NCI-H345 treated with DMSO at 0.1 percent for 48 hours (cell line): ENCODE measurements around the gene KCNQ2.
"Not testable (repeated sequence)": the region's sequence is repeated elsewhere in the genome, so short reads cannot be mapped to it uniquely, and the experiment has no call there.

Experiments
- DNase-seq: peaks from one replicate; lab custom pipeline; 2025; ENCODE audit not compliant: unreplicated experiment; lab: John Stamatoyannopoulos, UW

KCNQ2 gene

DNA sequence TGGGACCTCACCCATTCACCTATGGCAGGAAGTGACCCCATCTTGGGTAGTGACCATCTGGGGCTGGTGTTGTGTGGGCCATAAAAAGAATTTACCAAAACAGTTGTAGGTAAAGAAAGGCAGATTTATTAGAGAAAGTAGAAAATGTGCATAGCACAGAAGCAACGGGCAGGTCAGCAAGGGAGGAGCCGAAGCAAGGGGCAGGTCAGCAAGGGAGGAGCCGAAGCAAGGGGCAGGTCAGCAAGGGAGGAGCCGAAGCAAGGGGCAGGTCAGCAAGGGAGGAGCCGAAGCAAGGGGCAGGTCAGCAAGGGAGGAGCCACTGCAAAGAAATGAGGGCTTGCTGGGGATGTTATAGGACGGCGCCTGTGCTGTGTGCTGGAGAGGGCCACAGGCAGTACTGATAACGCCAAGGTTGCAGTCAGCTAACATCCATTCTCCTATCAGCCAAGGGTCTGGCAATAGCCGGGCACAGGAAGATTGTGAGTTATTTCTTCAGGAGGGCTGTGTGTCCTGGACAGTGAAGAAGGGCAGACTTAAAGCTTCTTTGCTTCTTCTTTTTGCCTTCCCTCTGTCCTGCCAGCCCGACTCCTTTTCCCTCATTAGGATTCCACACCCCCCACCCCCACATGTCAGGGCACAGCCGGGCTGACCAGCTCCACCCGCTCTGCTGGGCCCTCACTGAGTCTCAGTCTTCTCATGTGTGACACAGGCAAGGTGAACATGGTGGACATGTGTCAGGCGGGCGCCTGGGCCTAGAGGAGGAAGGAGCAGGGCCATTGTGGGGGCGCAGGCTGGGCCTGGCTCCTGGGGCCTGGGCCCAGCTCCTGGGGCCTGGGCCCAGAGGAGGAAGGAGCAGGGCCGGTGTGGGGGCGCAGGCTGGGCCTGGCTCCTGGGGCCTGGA lies 79.7 kb downstream of the KCNQ2 start:
- no peak for DNase-seq

DNA sequence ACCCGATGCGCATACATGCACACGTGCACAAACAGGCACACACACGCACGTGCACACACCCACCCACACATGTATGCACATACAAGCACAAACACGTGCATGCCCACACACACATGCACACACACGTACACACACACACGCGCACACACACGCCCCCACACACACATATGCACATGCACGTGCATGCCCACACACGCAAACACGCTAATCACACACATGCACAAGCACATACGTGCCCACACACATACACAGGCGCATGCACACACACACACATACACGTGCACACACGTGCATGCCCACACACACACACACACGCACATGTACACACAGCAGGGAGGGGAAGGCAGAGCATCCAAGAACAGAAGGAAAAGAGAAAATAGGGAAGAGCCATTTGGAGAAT lies 84.5 kb downstream of the KCNQ2 start:
- no peak for DNase-seq

DNA sequence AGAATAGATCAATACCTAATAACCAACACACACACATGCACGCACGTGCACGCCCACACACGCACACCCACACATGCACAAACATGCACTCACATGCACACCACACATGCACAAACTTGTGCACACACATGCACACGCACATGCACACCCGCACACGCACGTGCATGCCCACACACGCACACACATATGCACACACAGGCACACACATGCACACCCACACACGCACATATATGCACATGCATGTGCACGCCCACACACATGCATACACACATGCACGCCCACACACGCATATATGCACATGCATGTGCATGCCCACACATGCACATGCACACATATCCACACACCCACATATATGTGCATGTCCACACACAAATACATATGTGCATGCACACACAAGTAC lies 85.1 kb downstream of the KCNQ2 start:
- DNase-seq, result no peak

GRCh38 chr20:63386491-63386890 lies 86.0 kb downstream of the KCNQ2 start:
- no peak for DNase-seq

DNA sequence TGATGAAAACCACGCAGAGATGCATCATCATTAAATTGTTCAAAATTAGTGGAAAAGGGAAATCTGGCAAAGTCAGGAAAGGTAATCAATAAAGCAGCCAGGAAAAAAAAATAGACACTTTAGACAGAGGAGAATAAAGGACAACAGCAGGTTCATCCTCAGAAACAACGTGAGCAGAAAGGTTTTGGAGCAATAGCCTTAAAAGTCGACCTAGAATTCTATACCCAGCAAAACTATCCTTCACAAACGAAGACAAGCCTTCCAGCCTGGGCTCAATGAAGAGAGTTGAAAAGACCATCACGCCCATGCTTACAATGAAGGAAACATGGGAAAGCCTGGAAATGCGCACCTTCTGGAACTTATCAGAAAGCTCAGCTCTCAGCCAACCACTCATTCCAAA lies 86.6 kb downstream of the KCNQ2 start:
- DNase-seq, result no peak

GRCh38 chr20:63384336-63384735 lies 88.1 kb downstream of the KCNQ2 start:
- DNase-seq, result no peak

- no peak for DNase-seq
Measured at GRCh38 chr20:63383556-63383955, 88.9 kb downstream of the KCNQ2 start.

GRCh38 chr20:63382551-63383300 lies 89.7 kb downstream of the KCNQ2 start:
- no peak for DNase-seq

- DNase-seq, result no peak
Measured at GRCh38 chr20:63381781-63382431, 90.5 kb downstream of the KCNQ2 start.

DNA sequence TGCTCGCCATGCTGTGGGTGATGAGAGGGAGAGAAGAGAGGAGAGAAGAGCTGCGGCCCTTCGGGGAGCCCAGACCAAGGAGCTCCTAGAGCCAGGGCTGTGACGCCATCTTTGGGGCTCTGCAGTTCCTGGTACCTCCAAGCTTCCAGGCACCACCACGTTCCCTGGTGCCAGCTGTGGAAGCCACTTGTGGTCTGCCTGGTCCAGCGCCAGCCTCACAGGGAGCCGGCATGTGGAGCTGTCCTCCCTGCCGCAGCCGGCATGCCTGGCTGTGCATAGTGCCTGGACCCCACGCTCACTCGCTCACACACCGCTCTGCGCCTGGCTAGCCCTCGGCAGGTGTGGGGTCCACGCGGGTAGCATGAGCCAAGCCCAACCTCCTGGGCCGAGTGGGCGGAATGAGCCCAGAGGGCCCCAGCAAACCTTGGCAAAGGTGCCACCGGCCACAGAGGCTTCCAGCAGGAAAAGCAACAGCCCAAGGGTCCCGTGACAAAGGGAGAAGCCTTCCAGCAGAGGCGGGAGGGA lies 92.0 kb downstream of the KCNQ2 start:
- no peak for DNase-seq

DNA sequence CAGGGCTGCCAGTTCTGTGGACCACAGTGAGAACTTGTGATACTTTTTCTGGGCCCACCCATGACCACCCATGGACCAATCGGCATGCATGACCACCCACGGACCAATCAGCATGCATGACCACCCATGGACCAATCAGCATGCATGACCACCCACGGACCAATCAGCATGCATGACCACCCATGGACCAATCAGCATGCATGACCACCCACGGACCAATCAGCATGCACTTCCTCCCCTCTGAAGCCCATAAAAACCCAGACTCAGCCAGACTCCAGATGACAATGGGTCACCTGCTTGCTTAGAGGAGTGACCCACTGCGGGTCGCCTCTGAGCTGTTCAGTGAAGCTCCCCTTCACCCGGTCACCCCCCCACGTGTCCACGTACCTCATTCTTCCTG lies 92.6 kb downstream of the KCNQ2 start:
- not testable (repeated sequence) for DNase-seq

- no peak for DNase-seq
Measured at GRCh38 chr20:63379296-63379695, 93.2 kb downstream of the KCNQ2 start.

DNA sequence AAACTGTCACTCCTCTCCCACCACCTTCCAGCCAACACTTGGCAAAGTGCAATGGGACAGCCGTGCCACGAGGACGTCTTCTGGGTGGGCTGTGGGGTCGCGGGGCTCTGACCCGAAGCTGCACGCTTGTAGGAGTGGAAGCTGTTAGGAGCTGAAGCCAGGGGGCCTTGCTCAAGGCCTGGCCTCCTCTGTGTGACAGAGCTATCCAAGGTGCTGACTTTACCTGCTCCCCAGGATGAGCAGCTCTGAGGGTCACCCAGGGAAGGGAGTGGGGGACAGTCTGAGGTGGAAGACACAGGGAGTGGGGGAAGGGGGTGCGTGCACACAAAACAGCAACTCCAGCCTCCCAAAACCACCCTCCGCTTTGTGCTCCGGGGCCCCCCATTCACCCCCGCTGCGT lies 93.8 kb downstream of the KCNQ2 start:
- DNase-seq, result no peak

DNA sequence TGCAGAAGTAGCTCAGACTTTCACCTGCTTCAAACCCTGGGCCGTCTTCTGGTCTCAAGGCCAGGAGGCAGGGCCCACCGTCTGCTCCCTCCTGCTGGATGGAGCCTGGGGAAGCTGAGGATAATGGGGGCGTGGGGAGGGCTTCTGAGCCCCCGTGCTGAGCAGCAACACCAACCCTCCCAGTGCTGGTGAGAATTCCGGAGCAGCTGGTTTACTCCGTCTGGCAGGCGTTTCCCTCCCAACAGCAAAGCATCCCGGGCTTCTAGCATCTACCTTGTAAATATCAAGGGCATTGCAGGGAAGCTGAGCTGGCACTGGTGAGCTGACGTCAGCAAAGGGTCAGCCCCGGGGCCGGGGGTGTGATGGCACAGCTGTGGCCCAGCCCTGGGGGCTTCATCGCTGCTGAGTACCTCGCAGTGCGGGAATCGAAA lies 94.5 kb downstream of the KCNQ2 start:
- DNase-seq, result no peak

DNA sequence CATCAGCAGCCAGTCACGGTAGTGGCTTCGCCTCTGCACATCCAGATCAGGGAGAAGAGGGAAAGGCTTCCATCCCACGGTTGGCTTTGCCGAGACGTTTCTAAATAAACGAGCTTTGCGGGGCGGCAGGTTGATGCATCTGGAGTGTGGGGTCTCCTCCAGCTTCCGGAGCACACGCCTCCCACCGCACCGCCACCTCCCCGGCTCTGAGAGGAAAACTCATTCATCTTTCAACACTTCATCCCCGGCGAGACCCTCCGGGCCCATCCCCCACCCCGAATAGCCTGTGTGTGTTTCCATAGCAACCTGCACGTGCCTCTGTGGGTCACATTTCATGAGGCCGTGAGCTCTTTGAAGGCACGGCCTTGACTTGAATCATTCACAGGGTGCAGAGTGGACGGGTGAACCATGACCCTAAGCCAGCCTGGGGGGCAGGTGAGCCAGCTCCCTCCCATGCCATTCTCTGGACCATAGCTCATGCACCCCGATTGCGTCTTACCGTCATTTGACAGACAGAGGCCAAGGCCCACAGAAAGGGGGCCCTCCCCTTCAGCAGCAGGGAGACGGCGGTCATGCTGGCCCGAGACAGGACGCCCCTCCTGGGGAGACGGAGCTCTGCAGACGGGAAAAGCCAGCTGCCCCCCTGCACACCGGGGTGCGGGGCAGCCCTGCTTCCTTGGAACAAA lies 95.1 kb downstream of the KCNQ2 start:
- DNase-seq, result no peak

- DNase-seq, result no peak
Measured at GRCh38 chr20:63376283-63377250, 95.9 kb downstream of the KCNQ2 start.

GRCh38 chr20:63375438-63375837 lies 97.0 kb downstream of the KCNQ2 start:
- DNase-seq, result no peak

GRCh38 chr20:63374504-63374903 lies 98.0 kb downstream of the KCNQ2 start:
- DNase-seq, result no peak

DNA sequence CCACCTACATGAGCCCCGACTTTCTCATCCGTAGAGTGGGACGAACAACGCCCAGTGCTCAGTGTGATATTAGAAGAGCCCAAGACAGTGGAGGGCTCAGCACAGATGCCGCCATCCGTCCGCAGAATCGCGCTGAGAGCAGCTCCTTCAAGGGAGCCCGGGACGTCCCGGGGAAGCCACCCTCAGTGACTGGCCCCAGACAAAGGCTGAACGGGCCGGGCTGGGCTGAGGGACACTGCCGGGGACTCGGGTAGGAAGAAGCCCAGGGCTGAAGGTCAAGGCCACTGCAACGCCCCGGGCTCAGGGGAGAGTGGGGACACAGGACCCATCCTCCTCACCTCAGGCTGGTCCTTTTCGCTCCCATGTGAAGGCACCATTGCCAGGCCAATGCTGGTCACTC lies 98.5 kb downstream of the KCNQ2 start:
- no peak for DNase-seq
